H1 (cell line): ENCODE data around the gene SLC6A3.

ENCODE experiments used
- CHD2 ChIP-seq: IDR thresholded peaks from 2 replicates; pipeline ENCODE4 v1.6.1; 2012; ENCODE audit warnings: low read length, improper control_type of control experiment
- CREB1 ChIP-seq: IDR thresholded peaks from 2 replicates; pipeline ENCODE4 v1.6.1; 2012; ENCODE audit warnings: inconsistent platforms
- CTCF ChIP-seq, 3 experiments: IDR thresholded peaks; 1 replicate in 2 of 3; 2 replicates in 1 of 3; pipeline versions ENCODE4 v1.5.1 to v1.6.1; 2011; ENCODE audit warnings: low read length in 3 of 3, mild to moderate bottlenecking in 3 of 3, inconsistent platforms in 2 of 3, low read depth in 1 of 3, moderate library complexity in 1 of 3; ENCODE audit not compliant: insufficient read depth in 1 of 3; ENCODE audit errors: control extremely low read depth in 1 of 3
- EP300 ChIP-seq, 2 experiments: IDR thresholded peaks; 1 replicate in 1 of 2; 2 replicates in 1 of 2; pipeline ENCODE4 v1.6.1; 2011 to 2012; ENCODE audit warnings: low read depth in 2 of 2, low read length in 2 of 2, mild to moderate bottlenecking in 2 of 2, borderline replicate concordance in 1 of 2, inconsistent platforms in 1 of 2, moderate library complexity in 1 of 2
- EZH2 ChIP-seq: fragments of 200-600 bp; sonication (generic); IDR thresholded peaks from 2 replicates; pipeline ENCODE4 v1.7.1; 2012; ENCODE audit warnings: low read depth, mild to moderate bottlenecking, moderate library complexity, low read length, inconsistent platforms; ENCODE audit not compliant: severe bottlenecking
- GABPA ChIP-seq: IDR thresholded peaks from 2 replicates; pipeline ENCODE4 v1.6.1; 2011; ENCODE audit warnings: mild to moderate bottlenecking, low read length, moderate library complexity, borderline replicate concordance; ENCODE audit not compliant: insufficient read depth
- JUND ChIP-seq: IDR thresholded peaks from 2 replicates; pipeline ENCODE4 v1.6.1; 2011; ENCODE audit warnings: mild to moderate bottlenecking, improper control_type of control experiment, low read length
- POLR2A ChIP-seq, 2 experiments: IDR thresholded peaks; 1 replicate in 1 of 2; 2 replicates in 1 of 2; pipeline ENCODE4 v1.6.1; 2011; ENCODE audit warnings: low read depth in 2 of 2, low read length in 2 of 2, mild to moderate bottlenecking in 2 of 2; ENCODE audit errors: control extremely low read depth in 1 of 2
- SIN3A ChIP-seq, 2 experiments: IDR thresholded peaks in 1 of 2; conservative IDR thresholded peaks in 1 of 2; 2 replicates each; pipeline ENCODE4 v1.6.1; 2011 to 2012; ENCODE audit warnings: low read length in 2 of 2, improper control_type of control experiment in 1 of 2, low read depth in 1 of 2, mild to moderate bottlenecking in 1 of 2
- TEAD4 ChIP-seq: IDR thresholded peaks from 2 replicates; pipeline ENCODE4 v1.6.1; 2012; ENCODE audit warnings: low read depth, low read length, inconsistent platforms, mixed read lengths
- TF ChIP-seq, protein P1 (sequence below): IDR thresholded peaks from 2 replicates; pipeline ENCODE4 v1.6.1; 2012; ENCODE audit warnings: inconsistent platforms

DNA sequence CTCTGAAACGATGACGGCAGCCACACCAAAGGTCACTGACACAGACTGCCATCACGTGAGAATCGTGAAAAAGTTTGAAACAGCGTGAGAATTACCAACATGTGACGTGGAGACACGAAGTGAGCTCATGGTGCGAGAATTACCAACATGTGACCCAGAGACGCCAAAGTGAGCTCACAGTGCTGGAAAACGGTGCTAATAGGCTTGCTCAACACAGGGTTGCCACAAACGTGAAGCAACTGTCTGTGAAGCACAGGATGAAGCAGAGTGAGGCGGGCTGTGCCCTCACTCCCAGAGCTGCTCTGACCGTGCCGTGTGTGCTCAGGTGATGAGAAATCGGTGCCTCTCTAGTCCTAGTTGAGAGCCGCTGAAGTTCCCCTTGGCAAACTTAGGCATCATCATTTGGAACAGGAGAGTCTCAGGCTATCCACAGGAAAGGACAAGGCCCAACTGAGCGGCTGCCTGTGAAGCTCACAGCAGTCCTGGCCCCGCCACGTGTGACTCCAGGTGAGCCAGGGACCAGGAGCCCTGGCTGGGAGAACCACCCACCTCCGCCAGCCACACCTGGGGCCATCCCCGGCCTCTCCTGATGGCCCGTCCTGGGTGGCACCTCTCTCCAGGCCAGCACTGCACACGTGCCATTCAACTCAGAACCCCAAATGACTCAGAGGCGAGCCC lies 29.8 kb upstream of the SLC6A3 start:
- TF ChIP-seq EP300 (IDR thresholded peaks at IDR 0.05; ENCODE audit: borderline replicate concordance in 1 of 2, low read depth in 2 of 2, low read length in 2 of 2): no peak
- no peak for TF ChIP-seq JUND
- no peak for TF ChIP-seq POLR2A (IDR thresholded peaks at IDR 0.05; ENCODE audit: control extremely low read depth in 1 of 2, low read depth in 2 of 2, low read length in 2 of 2)
- TF ChIP-seq CTCF (IDR thresholded peaks at IDR 0.05; ENCODE audit: control extremely low read depth in 1 of 3, insufficient read depth in 1 of 3, low read depth in 1 of 3, low read length in 3 of 3): no peak
- TF ChIP-seq CHD2: no peak
- no peak for TF ChIP-seq EZH2
- TF ChIP-seq, protein P1, sequence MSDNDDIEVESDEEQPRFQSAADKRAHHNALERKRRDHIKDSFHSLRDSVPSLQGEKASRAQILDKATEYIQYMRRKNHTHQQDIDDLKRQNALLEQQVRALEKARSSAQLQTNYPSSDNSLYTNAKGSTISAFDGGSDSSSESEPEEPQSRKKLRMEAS: no peak
- TF ChIP-seq CREB1: no peak
- TF ChIP-seq GABPA: no peak
- TF ChIP-seq SIN3A (conservative IDR thresholded peaks at IDR 0.05 in 1 of 2, IDR thresholded peaks at IDR 0.05 in 1 of 2; ENCODE audit: low read depth in 1 of 2, low read length in 2 of 2): no peak
- no peak for TF ChIP-seq TEAD4
